H9 (cell line): ENCODE measurements around the gene PTPRN2. TPM values are rescaled to one million over a fixed set of nuclear protein-coding genes. Genes with fewer than 3 reads are reported as not detected.

Source experiments
- DNase-seq: peaks from one replicate; pipeline ENCODE4 v3.0.0-alpha.2; 2017
- H2AFZ ChIP-seq: one replicate; pipeline ENCODE4 v1.6.1; 2013; ENCODE audit warnings: mild to moderate bottlenecking, low read length, control low read depth, moderate library complexity
- H2AK5ac ChIP-seq: 2 replicates; pipeline ENCODE4 v1.6.1; 2013; ENCODE audit warnings: low read length, control low read depth, mixed read lengths; ENCODE audit not compliant: insufficient read length
- H2BK120ac ChIP-seq: one replicate; pipeline ENCODE4 v1.6.1; 2013; ENCODE audit warnings: low read depth, mild to moderate bottlenecking, low read length, control low read depth, inconsistent platforms; ENCODE audit not compliant: poor library complexity, severe bottlenecking
- H2BK12ac ChIP-seq: 2 replicates; pipeline ENCODE4 v1.6.1; 2013; ENCODE audit warnings: low read length, control low read depth, mixed read lengths, low read depth; ENCODE audit not compliant: insufficient read length
- H2BK15ac ChIP-seq: 2 replicates; pipeline ENCODE4 v1.6.1; 2013; ENCODE audit warnings: low read depth, low read length, control low read depth
- H2BK20ac ChIP-seq: one replicate; pipeline ENCODE4 v1.6.1; 2013; ENCODE audit warnings: low read depth, mild to moderate bottlenecking, low read length, control low read depth, inconsistent platforms; ENCODE audit not compliant: poor library complexity, severe bottlenecking
- H2BK5ac ChIP-seq: 2 replicates; pipeline ENCODE4 v1.6.1; 2013; ENCODE audit warnings: low read length, control low read depth, mixed read lengths; ENCODE audit not compliant: insufficient read length
- H3K14ac ChIP-seq: 2 replicates; pipeline ENCODE4 v1.6.1; 2013; ENCODE audit warnings: low read length, control low read depth; ENCODE audit not compliant: insufficient read depth
- H3K18ac ChIP-seq: 2 replicates; pipeline ENCODE4 v1.6.1; 2013; ENCODE audit warnings: low read depth, mild to moderate bottlenecking, mixed read lengths, low read length, control low read depth; ENCODE audit not compliant: insufficient read length
- H3K23ac ChIP-seq: 2 replicates; pipeline ENCODE4 v1.6.1; 2013; ENCODE audit warnings: low read length, control low read depth, mixed read lengths, low read depth; ENCODE audit not compliant: insufficient read length
- H3K23me2 ChIP-seq: 2 replicates; pipeline ENCODE4 v1.6.1; 2013; ENCODE audit warnings: low read depth, mild to moderate bottlenecking, mixed read lengths, low read length, control low read depth; ENCODE audit not compliant: insufficient read length, poor library complexity, severe bottlenecking
- H3K27ac ChIP-seq: 2 replicates; pipeline ENCODE4 v1.5.1; 2013; ENCODE audit warnings: low read length, control low read depth, mixed read lengths, low read depth; ENCODE audit not compliant: insufficient read length
- H3K27me3 ChIP-seq: 2 replicates; pipeline ENCODE4 v1.6.1; 2013; ENCODE audit warnings: low read length, control low read depth, inconsistent platforms; ENCODE audit not compliant: insufficient read depth
- H3K4ac ChIP-seq: 2 replicates; pipeline ENCODE4 v1.6.1; 2013; ENCODE audit warnings: low read depth, mild to moderate bottlenecking, control low read depth, inconsistent platforms, low read length, moderate library complexity
- H3K4me1 ChIP-seq: 2 replicates; pipeline ENCODE4 v1.6.1; 2013; ENCODE audit warnings: low read length, control low read depth, inconsistent platforms; ENCODE audit not compliant: insufficient read depth
- H3K4me2 ChIP-seq: 2 replicates; pipeline ENCODE4 v1.6.1; 2013; ENCODE audit warnings: low read length, control low read depth, mixed read lengths; ENCODE audit not compliant: insufficient read length, insufficient read depth
- H3K56ac ChIP-seq: 2 replicates; pipeline ENCODE4 v1.6.1; 2013; ENCODE audit warnings: low read depth, mild to moderate bottlenecking, mixed read lengths, low read length, control low read depth; ENCODE audit not compliant: insufficient read length
- H3K79me1 ChIP-seq: 2 replicates; pipeline ENCODE4 v1.6.1; 2013; ENCODE audit warnings: low read depth, mild to moderate bottlenecking, moderate library complexity, low read length, control low read depth, inconsistent platforms; ENCODE audit not compliant: insufficient read depth, poor library complexity, severe bottlenecking
- H3K79me2 ChIP-seq: 2 replicates; pipeline ENCODE4 v1.6.1; 2013; ENCODE audit warnings: low read length, control low read depth, inconsistent platforms; ENCODE audit not compliant: insufficient read depth
- H3K9ac ChIP-seq: 2 replicates; pipeline ENCODE4 v1.6.1; 2013; ENCODE audit warnings: low read length, control low read depth, mixed read lengths; ENCODE audit not compliant: insufficient read length; ENCODE audit errors: extremely low read depth
- H3K9me3 ChIP-seq: one replicate; pipeline ENCODE4 v1.6.1; 2013; ENCODE audit warnings: low read depth, low read length, inconsistent platforms; ENCODE audit not compliant: control insufficient read depth
- H3T11ph ChIP-seq: one replicate; pipeline ENCODE4 v1.6.1; 2013; ENCODE audit warnings: mild to moderate bottlenecking, low read length, control low read depth, inconsistent platforms
- H4K20me1 ChIP-seq: one replicate; pipeline ENCODE4 v1.6.1; 2013; ENCODE audit not compliant: control insufficient read depth, insufficient read length, insufficient read depth
- H4K5ac ChIP-seq: 2 replicates; pipeline ENCODE4 v1.6.1; 2013; ENCODE audit warnings: low read depth, mild to moderate bottlenecking, mixed read lengths, low read length, control low read depth; ENCODE audit not compliant: insufficient read length
- H4K8ac ChIP-seq: replicated peaks from 2 replicates; pipeline ENCODE4 v1.6.1; 2013; ENCODE audit warnings: low read length, control low read depth, mixed read lengths, low read depth; ENCODE audit not compliant: insufficient read length
- H4K91ac ChIP-seq: 2 replicates; pipeline ENCODE4 v1.6.1; 2013; ENCODE audit warnings: low read depth, mild to moderate bottlenecking, moderate library complexity, mixed read lengths, low read length, control low read depth; ENCODE audit not compliant: insufficient read length
- H3K27ac Mint-ChIP-seq, 3 experiments: 2 replicates in 2 of 3; 3 replicates in 1 of 3; pipeline ENCODE4 v1.8.0; 2020 to 2021; ENCODE audit warnings: mixed read lengths in 3 of 3, mild to moderate bottlenecking in 1 of 3, moderate library complexity in 1 of 3
- H3K27me3 Mint-ChIP-seq: 2 replicates; pipeline ENCODE4 v1.8.0; 2021; ENCODE audit warnings: low read depth, mild to moderate bottlenecking, moderate library complexity, mixed read lengths
- H3K36me3 Mint-ChIP-seq, 3 experiments: 2 replicates in 2 of 3; 3 replicates in 1 of 3; pipeline ENCODE4 v1.8.0; 2020 to 2021; ENCODE audit warnings: low read depth in 3 of 3, mixed read lengths in 3 of 3; ENCODE audit not compliant: insufficient read depth in 1 of 3
- H3K4me1 Mint-ChIP-seq, 2 experiments: 2 replicates each; pipeline ENCODE4 v1.8.0; 2020; ENCODE audit warnings: mixed read lengths in 2 of 2
- H3K4me3 Mint-ChIP-seq, 2 experiments: 2 replicates in 1 of 2; 3 replicates in 1 of 2; pipeline ENCODE4 v1.8.0; 2020 to 2021; ENCODE audit warnings: mild to moderate bottlenecking in 2 of 2, mixed read lengths in 2 of 2, moderate library complexity in 1 of 2
- H3K9me3 Mint-ChIP-seq, 2 experiments: 2 replicates in 1 of 2; 3 replicates in 1 of 2; pipeline ENCODE4 v1.8.0; 2020; ENCODE audit warnings: mild to moderate bottlenecking in 2 of 2, mixed read lengths in 2 of 2, moderate library complexity in 1 of 2
- WGBS: extraction: QIAGEN DNeasy Blood & Tissue Kit; methylation state at CpG from one replicate; pipeline ENCODE4 v1.1.7; 2013; ENCODE audit warnings: missing lambda C conversion rate, low lambda C conversion rate, mixed read lengths; ENCODE audit not compliant: insufficient read length; ENCODE audit errors: extremely low coverage; 5-methylcytosine and 5-hydroxymethylcytosine counted together
- total RNA-seq: library from RNA; stranded (reverse); gene quantifications from 2 replicates; pipeline ENCODE4 v1.2.1, GENCODE V29; 2021
- TF ChIP-seq, protein P1 (sequence below): fragments of 200-600 bp; sonication (generic); conservative IDR thresholded peaks from 3 replicates; pipeline ENCODE4 v1.8.0; 2021; ENCODE audit warnings: antibody characterized with exemption, mild to moderate bottlenecking

Gene PTPRN2
- total RNA-seq, 1 experiment from 2014 or later = 5.2 TPM

DNA sequence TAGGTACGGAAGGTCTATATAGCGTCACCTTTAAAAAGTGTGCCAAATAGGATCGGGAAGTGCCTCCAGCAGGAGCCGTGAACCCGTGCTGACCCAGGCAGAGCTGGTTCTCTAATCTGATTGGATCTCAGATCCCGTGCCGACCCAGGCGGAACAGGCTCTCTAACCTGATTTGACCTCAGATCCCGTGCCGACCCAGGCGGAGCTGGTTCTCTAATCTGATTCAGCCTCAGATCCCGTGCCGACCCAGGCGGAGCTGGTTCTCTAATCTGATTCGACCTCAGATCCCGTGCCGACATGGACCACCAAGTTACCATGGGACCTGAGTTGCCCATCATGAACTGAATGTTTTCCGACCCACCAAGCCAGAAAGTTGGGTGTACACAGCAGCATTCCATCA lies 463.9 kb downstream of the PTPRN2 start:
- no peak overlapping the region for H3K14ac ChIP-seq
- H3K18ac ChIP-seq = no peak overlapping the region
- no peaks in the 10 kb centered on the region for H3K79me1 ChIP-seq
- H3K4me2 ChIP-seq = no peak overlapping the region
- no peak overlapping the region for H3K4ac ChIP-seq
- no peak overlapping the region for H3K56ac ChIP-seq
- no peaks in the 10 kb centered on the region; the same call in 1 of the 2 replicates for H3K27me3 Mint-ChIP-seq
- no peak overlapping the region for H4K8ac ChIP-seq
- H3K9me3 Mint-ChIP-seq = peaks cover 18 to 28% of the 10 kb centered on the region in 2 experiments; a peak in 4 of 5 replicates
- H3K23ac ChIP-seq = no peak overlapping the region
- no peak overlapping the region for H4K5ac ChIP-seq
- no peak overlapping the region for H3K9ac ChIP-seq
- no peak overlapping the region for H2BK12ac ChIP-seq
- DNase-seq = no peak
- H3K79me2 ChIP-seq = no peaks in the 10 kb centered on the region
- H2BK20ac ChIP-seq = no peak overlapping the region
- H2AK5ac ChIP-seq = no peak overlapping the region
- H2BK15ac ChIP-seq = no peak overlapping the region
- H3K4me1 Mint-ChIP-seq = no peaks in the 10 kb centered on the region; a peak in 1 of 4 replicates
- no peaks in the 10 kb centered on the region for H3K4me1 ChIP-seq
- H3K9me3 ChIP-seq = no peaks in the 10 kb centered on the region
- H4K20me1 ChIP-seq = no peaks in the 10 kb centered on the region
- H3K36me3 Mint-ChIP-seq = peaks cover 0 to 5% (median 3%) of the 10 kb centered on the region in 3 experiments; a peak in 3 of 7 replicates
- H2AFZ ChIP-seq = no peak overlapping the region
- H3K27me3 ChIP-seq = no peaks in the 10 kb centered on the region
- H3K27ac ChIP-seq = no peak overlapping the region
- TF ChIP-seq, protein P1, sequence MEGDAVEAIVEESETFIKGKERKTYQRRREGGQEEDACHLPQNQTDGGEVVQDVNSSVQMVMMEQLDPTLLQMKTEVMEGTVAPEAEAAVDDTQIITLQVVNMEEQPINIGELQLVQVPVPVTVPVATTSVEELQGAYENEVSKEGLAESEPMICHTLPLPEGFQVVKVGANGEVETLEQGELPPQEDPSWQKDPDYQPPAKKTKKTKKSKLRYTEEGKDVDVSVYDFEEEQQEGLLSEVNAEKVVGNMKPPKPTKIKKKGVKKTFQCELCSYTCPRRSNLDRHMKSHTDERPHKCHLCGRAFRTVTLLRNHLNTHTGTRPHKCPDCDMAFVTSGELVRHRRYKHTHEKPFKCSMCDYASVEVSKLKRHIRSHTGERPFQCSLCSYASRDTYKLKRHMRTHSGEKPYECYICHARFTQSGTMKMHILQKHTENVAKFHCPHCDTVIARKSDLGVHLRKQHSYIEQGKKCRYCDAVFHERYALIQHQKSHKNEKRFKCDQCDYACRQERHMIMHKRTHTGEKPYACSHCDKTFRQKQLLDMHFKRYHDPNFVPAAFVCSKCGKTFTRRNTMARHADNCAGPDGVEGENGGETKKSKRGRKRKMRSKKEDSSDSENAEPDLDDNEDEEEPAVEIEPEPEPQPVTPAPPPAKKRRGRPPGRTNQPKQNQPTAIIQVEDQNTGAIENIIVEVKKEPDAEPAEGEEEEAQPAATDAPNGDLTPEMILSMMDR = no peak
- H3K27ac Mint-ChIP-seq = no peak overlapping the region
- no peak overlapping the region for H2BK120ac ChIP-seq
- no CpG with 5 or more reads among the region's 18 CpGs for WGBS
- no peak overlapping the region for H3K4me3 Mint-ChIP-seq
- H4K91ac ChIP-seq = no peak overlapping the region
- peaks cover 3% of the 10 kb centered on the region for H3K23me2 ChIP-seq
- H2BK5ac ChIP-seq = no peak overlapping the region
- H3T11ph ChIP-seq = no peak overlapping the region
